GM12878 (cell line): ENCODE results near the gene SWI5. TPM values are rescaled to one million over a fixed set of nuclear protein-coding genes. Genes with fewer than 3 reads are reported as not detected.

Experiments used
- BHLHE40 ChIP-seq, 2 experiments: fragments of 450-650 bp in 1 of 2; IDR thresholded peaks; 2 replicates each; pipeline ENCODE4 v1.6.1; 2011 to 2017; ENCODE audit warnings: low read depth in 2 of 2, borderline replicate concordance in 1 of 2, improper control_type of control experiment in 1 of 2, low read length in 1 of 2, mild to moderate bottlenecking in 1 of 2
- CEBPZ ChIP-seq: fragments of 150-350 bp; IDR thresholded peaks from 2 replicates; pipeline ENCODE4 v1.6.1; 2016; ENCODE audit warnings: low read depth, low read length
- CHD4 ChIP-seq: fragments of 200-600 bp; sonication (generic); IDR thresholded peaks from 2 replicates; pipeline ENCODE4 v1.6.1; 2016; ENCODE audit warnings: mild to moderate bottlenecking
- GATAD2B ChIP-seq: fragments of 450-650 bp; conservative IDR thresholded peaks from 2 replicates; pipeline ENCODE4 v1.6.1; 2017; ENCODE audit warnings: low read depth, mild to moderate bottlenecking, moderate library complexity
- IKZF2 ChIP-seq, 2 experiments: fragments of 450-650 bp; IDR thresholded peaks; 2 replicates each; pipeline ENCODE4 v1.6.1; 2017; ENCODE audit warnings: mild to moderate bottlenecking in 2 of 2, moderate library complexity in 2 of 2
- MTA2 ChIP-seq: fragments of 450-650 bp; IDR thresholded peaks from 2 replicates; pipeline ENCODE4 v1.6.1; 2016; ENCODE audit warnings: low read depth, mild to moderate bottlenecking, moderate library complexity
- RB1 ChIP-seq: fragments of 450-650 bp; formaldehyde crosslinking; IDR thresholded peaks from 2 replicates; pipeline ENCODE4 v1.6.1; 2017; ENCODE audit warnings: mild to moderate bottlenecking, borderline replicate concordance
- REST ChIP-seq: IDR thresholded peaks from 2 replicates; pipeline ENCODE4 v1.6.1; 2012; ENCODE audit warnings: mild to moderate bottlenecking, low read depth, low read length
- SUPT20H ChIP-seq: IDR thresholded peaks from 2 replicates; pipeline ENCODE4 v1.6.1; 2011; ENCODE audit warnings: low read depth, mild to moderate bottlenecking, low read length, moderate library complexity, borderline replicate concordance; ENCODE audit not compliant: control insufficient read depth
- ZZZ3 ChIP-seq: IDR thresholded peaks from 2 replicates; pipeline ENCODE4 v1.6.1; 2011; ENCODE audit warnings: low read depth; ENCODE audit not compliant: control insufficient read depth, insufficient read length
- polyA plus RNA-seq, 11 experiments: library from polyadenylated mRNA; depleted of rRNA in 4 of 11; unstranded in 6 of 11; stranded (reverse) in 5 of 11; fragments of >200 nt; fragmentation: Nextera tagmentation in 4 of 11; fragmentation: Illumina TruSeq in 1 of 11; extraction: Ambion mirVana in 4 of 11; extraction: Trizol in 1 of 11; gene quantifications; 1 replicate in 1 of 11; 2 replicates in 10 of 11; pipeline versions ENCODE4 v1.2.1 to v1.2.3, GENCODE V29; 2011 to 2016; ENCODE audit warnings: inconsistent platforms in 2 of 11, missing spikeins in 2 of 11, low read depth in 1 of 11
- total RNA-seq, 4 experiments: library from RNA; depleted of rRNA in 3 of 4; stranded (reverse); fragments of >200 nt in 3 of 4; fragmentation: Illumina TruSeq in 1 of 4; extraction: Trizol in 1 of 4; gene quantifications; 2 replicates each; pipeline versions ENCODE4 v1.2.1 to v1.2.3, GENCODE V29; 2013 to 2021
- TF ChIP-seq, protein P1 (sequence below): IDR thresholded peaks from 2 replicates; pipeline ENCODE4 v1.6.1; 2011; ENCODE audit warnings: mild to moderate bottlenecking, low read depth, low read length, moderate library complexity; ENCODE audit not compliant: insufficient replicate concordance

The SWI5 gene
- total and polyA plus RNA-seq, 10 of the 15 experiments (the other 5 are each of a cell fraction or from before 2014, with no cell fraction given): 13.3 to 36.2 (median 18.1) TPM

GRCh38 chr9:128297221-128297773 is 21.2 kb downstream of the SWI5 start (continued):
- TF ChIP-seq CEBPZ (no peak), MTA2 (no peak), CHD4 (no peak), IKZF2 (IDR thresholded peaks at IDR 0.05) (no peak), ZZZ3 (no peak), RB1 (no peak), BHLHE40 (IDR thresholded peaks at IDR 0.05; ENCODE audit: borderline replicate concordance in 1 of 2, low read depth in 2 of 2, low read length in 1 of 2) (no peak), SUPT20H (no peak), REST (no peak), GATAD2B (no peak)
- TF ChIP-seq, protein P1, sequence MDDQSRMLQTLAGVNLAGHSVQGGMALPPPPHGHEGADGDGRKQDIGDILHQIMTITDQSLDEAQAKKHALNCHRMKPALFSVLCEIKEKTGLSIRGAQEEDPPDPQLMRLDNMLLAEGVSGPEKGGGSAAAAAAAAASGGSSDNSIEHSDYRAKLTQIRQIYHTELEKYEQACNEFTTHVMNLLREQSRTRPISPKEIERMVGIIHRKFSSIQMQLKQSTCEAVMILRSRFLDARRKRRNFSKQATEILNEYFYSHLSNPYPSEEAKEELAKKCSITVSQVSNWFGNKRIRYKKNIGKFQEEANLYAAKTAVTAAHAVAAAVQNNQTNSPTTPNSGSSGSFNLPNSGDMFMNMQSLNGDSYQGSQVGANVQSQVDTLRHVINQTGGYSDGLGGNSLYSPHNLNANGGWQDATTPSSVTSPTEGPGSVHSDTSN: no peak
